Spleen (tissue), 11 donors: ENCODE results near the gene PGLYRP4. TPM values are rescaled to one million over a fixed set of nuclear protein-coding genes. Genes with fewer than 3 reads are reported as not detected.
"Not testable (repeated sequence)": the region's sequence is repeated elsewhere in the genome, so short reads cannot be mapped to it uniquely, and the experiment has no call there.

Experiments
- DNase-seq: peaks from one replicate; pipeline ENCODE4 v3.0.0-alpha.2; 2020
- H3K27ac ChIP-seq, 8 donors: fragments of 200-600 bp; sonication (generic) in 7 of 8; 1 replicate in 4 of 8; 2 replicates in 4 of 8; pipeline versions ENCODE4 v1.5.0 to v1.8.0; 2016 to 2021; ENCODE audit warnings: inconsistent platforms in 4 of 8, mild to moderate bottlenecking in 4 of 8, moderate library complexity in 1 of 8
- H3K27me3 ChIP-seq, 7 donors: fragments of 200-600 bp; sonication (generic) in 6 of 7; replicated peaks in 1 of 7; 1 replicate in 4 of 7; 2 replicates in 3 of 7; pipeline versions ENCODE4 v1.5.0 to v1.8.0; 2016 to 2021; ENCODE audit warnings: inconsistent platforms in 3 of 7, mild to moderate bottlenecking in 1 of 7
- H3K36me3 ChIP-seq, 6 donors: fragments of 200-600 bp; sonication (generic) in 5 of 6; 1 replicate in 4 of 6; 2 replicates in 2 of 6; pipeline versions ENCODE4 v1.5.0 to v1.8.0; 2016 to 2021; ENCODE audit warnings: inconsistent platforms in 2 of 6
- H3K4me1 ChIP-seq, 6 donors: fragments of 200-600 bp; sonication (generic) in 5 of 6; 1 replicate in 3 of 6; 2 replicates in 3 of 6; pipeline versions ENCODE4 v1.5.0 to v1.8.0; 2016 to 2021; ENCODE audit warnings: inconsistent platforms in 3 of 6
- H3K4me3 ChIP-seq, 8 donors: fragments of 200-600 bp; sonication (generic) in 7 of 8; 1 replicate in 4 of 8; 2 replicates in 4 of 8; pipeline versions ENCODE4 v1.5.0 to v1.8.0; 2016 to 2021; ENCODE audit warnings: inconsistent platforms in 4 of 8, mild to moderate bottlenecking in 4 of 8, moderate library complexity in 2 of 8
- H3K9me3 ChIP-seq, 8 donors: fragments of 200-600 bp; sonication (generic) in 7 of 8; 1 replicate in 4 of 8; 2 replicates in 4 of 8; pipeline versions ENCODE4 v1.5.0 to v1.8.0; 2016 to 2021; ENCODE audit warnings: inconsistent platforms in 4 of 8
- POLR2A ChIP-seq, 3 donors: fragments of 450-650 bp; IDR thresholded peaks; one replicate each; pipeline ENCODE4 v1.5.1; 2017; ENCODE audit warnings: antibody characterized with exemption in 3 of 3, mild to moderate bottlenecking in 1 of 3
- POLR2AphosphoS5 ChIP-seq, 3 donors: sonication (generic); formaldehyde crosslinking; IDR thresholded peaks; one replicate each; pipeline ENCODE4 v1.5.1; 2017; ENCODE audit warnings: antibody characterized with exemption in 3 of 3
- WGBS, 5 donors: extraction: QIAGEN DNeasy Blood & Tissue Kit in 3 of 5; methylation state at CpG; one replicate each; pipeline versions ENCODE4 v1.1.5 to v1.1.7; 2013 to 2018; 5-methylcytosine and 5-hydroxymethylcytosine counted together
- intact Hi-C: fragments of 100-400 bp; cut with DNase I; formaldehyde crosslinking; loops from one replicate; pipeline ENCODE4 v1.15.0; 2023; ENCODE audit warnings: low total_unique reads
- polyA plus RNA-seq, 3 donors: library from polyadenylated mRNA; stranded (reverse); fragments of 200-250 nt; gene quantifications; one replicate each; pipeline ENCODE4 v1.2.1, GENCODE V29; 2013
- total RNA-seq, 7 donors: library from RNA; depleted of rRNA in 3 of 7; stranded (reverse); fragments of >200 nt in 3 of 7; fragmentation: NEBNext Ultra II Directional in 4 of 7; extraction: Animal tissue kit (Norgen Biotek cat#: 25700) in 4 of 7; gene quantifications; one replicate each; pipeline versions ENCODE4 v1.1.0 to v1.2.1, GENCODE V29; 2016 to 2021
- TF ChIP-seq, protein P1 (sequence below), 11 experiments: fragments of 200-600 bp in 7 of 11; fragments of 450-650 bp in 4 of 11; sonication (generic) in 4 of 11; IDR thresholded peaks in 8 of 11; conservative IDR thresholded peaks in 3 of 11; 1 replicate in 7 of 11; 2 replicates in 4 of 11; pipeline versions ENCODE4 v1.4.0 to v1.8.0; 2016 to 2021; ENCODE audit warnings: antibody characterized with exemption in 11 of 11, inconsistent platforms in 4 of 11, mild to moderate bottlenecking in 1 of 11
- donor health status: healthy with polysubstance abuse.
- donor health status: DM: no; HTN: no; CAD: no; lungs with moderate emphysema.
- donor health status: DM: no; HTN: no; CAD: no.
- donor health status: Bipolar disorder and iron deficiency.
- donor health status: healthy.
- donor health status: DM: no; HTN: no; CAD: no.
- donor health status: DM: yes; HTN: yes; CAD: no.

The PGLYRP4 gene
- total and polyA plus RNA-seq, 10 donors: 0.18 TPM; not detected in 9

DNA sequence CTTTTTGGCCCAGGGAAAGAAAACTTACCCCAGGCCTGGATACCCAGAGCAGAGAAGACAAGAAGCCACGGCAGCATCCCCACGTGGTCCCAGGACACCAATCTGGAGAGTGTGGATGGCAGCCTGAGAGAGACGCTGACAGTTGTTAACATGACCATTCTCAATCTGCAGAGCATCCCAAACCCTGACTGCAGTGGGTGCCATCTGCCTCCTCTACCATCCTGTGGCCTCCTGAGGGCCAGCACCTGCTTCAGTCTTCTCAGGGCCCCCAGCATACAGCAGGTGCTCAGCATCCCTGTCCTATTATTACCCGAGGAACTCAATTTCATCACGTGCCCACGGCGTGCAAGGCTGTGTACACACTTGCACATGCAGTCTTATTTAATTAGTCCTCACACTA lies 785 bp downstream of the PGLYRP4 start:
- 67 to 76% (median 73%) methylated on average over 7 of the region's 7 CpGs for WGBS, 5 donors
- no peak for TF ChIP-seq POLR2AphosphoS5 (IDR thresholded peaks at IDR 0.05)
- TF ChIP-seq POLR2A (IDR thresholded peaks at IDR 0.05): no peak
- TF ChIP-seq, protein P1, sequence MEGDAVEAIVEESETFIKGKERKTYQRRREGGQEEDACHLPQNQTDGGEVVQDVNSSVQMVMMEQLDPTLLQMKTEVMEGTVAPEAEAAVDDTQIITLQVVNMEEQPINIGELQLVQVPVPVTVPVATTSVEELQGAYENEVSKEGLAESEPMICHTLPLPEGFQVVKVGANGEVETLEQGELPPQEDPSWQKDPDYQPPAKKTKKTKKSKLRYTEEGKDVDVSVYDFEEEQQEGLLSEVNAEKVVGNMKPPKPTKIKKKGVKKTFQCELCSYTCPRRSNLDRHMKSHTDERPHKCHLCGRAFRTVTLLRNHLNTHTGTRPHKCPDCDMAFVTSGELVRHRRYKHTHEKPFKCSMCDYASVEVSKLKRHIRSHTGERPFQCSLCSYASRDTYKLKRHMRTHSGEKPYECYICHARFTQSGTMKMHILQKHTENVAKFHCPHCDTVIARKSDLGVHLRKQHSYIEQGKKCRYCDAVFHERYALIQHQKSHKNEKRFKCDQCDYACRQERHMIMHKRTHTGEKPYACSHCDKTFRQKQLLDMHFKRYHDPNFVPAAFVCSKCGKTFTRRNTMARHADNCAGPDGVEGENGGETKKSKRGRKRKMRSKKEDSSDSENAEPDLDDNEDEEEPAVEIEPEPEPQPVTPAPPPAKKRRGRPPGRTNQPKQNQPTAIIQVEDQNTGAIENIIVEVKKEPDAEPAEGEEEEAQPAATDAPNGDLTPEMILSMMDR (IDR thresholded peaks at IDR 0.05 in 8 of 11, conservative IDR thresholded peaks at IDR 0.05 in 3 of 11): no peak

DNA sequence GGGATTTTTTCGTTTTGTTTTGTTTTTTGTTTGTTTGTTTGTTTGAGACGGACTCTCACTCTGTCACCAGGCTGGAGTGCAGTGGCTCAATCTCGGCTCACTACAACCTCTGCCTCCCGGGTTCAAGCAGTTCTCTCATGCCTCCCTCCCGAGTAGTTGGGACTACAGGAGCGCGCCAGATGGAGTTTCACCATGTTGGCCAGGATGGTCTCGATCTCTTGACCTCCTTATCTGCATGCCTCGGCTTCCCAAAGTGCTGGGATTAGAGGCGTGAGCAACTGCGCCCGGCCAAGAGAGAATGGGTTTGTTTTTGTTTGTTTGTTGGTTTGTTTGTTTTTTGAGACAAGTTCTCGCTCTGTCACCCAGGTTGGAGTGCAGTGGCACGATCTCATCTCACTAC lies 1.6 kb downstream of the PGLYRP4 start:
- intact Hi-C loops, H3K36me3 ChIP-seq, H3K9me3 ChIP-seq, H3K4me3 ChIP-seq, H3K27ac ChIP-seq, DNase-seq: not testable (repeated sequence)
- peaks cover 0 to 92% (median 11%) of the 10 kb centered on the region in 7 donors for H3K27me3 ChIP-seq
- peaks cover 0 to 38% (median 20%) of the 10 kb centered on the region in 6 donors for H3K4me1 ChIP-seq
- 66 to 83% (median 78%) methylated on average over 14 of the region's 14 CpGs for WGBS, 5 donors

More for the DNA sequence above, 785 bp downstream of the PGLYRP4 start:
- DNase-seq: no peak
- intact Hi-C loops: no loop called here
- no peaks in the 10 kb centered on the region for H3K9me3 ChIP-seq
- no peak overlapping the region for H3K27ac ChIP-seq
- H3K36me3 ChIP-seq: no peaks in the 10 kb centered on the region
- H3K4me3 ChIP-seq: no peak overlapping the region
- H3K4me1 ChIP-seq: peaks cover 0 to 44% (median 22%) of the 10 kb centered on the region in 6 donors
- peaks cover 0 to 90% (median 11%) of the 10 kb centered on the region in 7 donors for H3K27me3 ChIP-seq

DNA sequence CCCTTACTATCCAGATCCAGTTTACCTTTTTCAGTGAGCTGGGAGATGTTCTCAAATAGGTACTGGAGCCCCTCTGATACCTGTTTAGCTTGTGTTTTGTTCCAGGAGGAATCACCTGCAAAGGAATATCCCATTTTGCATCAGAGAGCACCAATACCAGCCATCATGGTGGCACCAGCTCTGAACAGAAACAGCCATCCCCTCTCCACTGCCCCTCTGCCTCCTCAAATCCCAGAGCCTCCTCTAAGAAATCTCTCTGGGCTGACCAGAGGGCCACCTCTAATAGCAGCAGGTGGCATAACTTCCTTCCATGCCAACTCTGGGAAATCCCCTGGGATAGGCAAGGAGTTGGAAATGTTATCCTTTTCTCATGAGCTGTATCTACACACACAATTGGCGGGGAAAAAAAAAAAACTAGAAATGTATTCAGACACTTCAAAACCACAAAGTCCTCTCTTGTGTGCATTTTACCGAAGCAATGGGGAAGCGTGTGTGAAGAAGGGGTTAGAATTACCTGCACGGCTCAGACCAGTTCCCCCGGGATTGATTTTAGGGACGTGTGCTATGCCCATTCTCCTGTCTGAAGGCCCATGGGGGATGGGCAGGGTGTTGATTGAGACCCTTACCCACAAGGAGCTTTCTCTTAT lies 2.4 kb downstream of the PGLYRP4 start:
- intact Hi-C loops: no loop called here
- peak; percentile 16 for DNase-seq
- no peak overlapping the region for H3K27ac ChIP-seq

GRCh38 chr1:153345187-153346076 lies 3.2 kb downstream of the PGLYRP4 start:
- no peaks in the 10 kb centered on the region for H3K36me3 ChIP-seq
- 56 to 69% (median 62%) methylated on average over 9 to 14 of the region's 14 CpGs for WGBS, 5 donors
- no peak overlapping the region for H3K4me3 ChIP-seq
- H3K27me3 ChIP-seq: peaks cover 0 to 89% (median 11%) of the 10 kb centered on the region in 7 donors
- H3K9me3 ChIP-seq: no peaks in the 10 kb centered on the region
- TF ChIP-seq POLR2A (IDR thresholded peaks at IDR 0.05): no peak
- TF ChIP-seq, protein P1 (IDR thresholded peaks at IDR 0.05 in 8 of 11, conservative IDR thresholded peaks at IDR 0.05 in 3 of 11): no peak
- TF ChIP-seq POLR2AphosphoS5 (IDR thresholded peaks at IDR 0.05): no peak
- H3K4me1 ChIP-seq: peaks cover 0 to 38% (median 20%) of the 10 kb centered on the region in 6 donors
- no peak for DNase-seq
- intact Hi-C loops: no loop called here
- H3K27ac ChIP-seq: peak overlapping the region in 1 of 8 donors; percentile 55

More for the DNA sequence above, 2.4 kb downstream of the PGLYRP4 start:
- TF ChIP-seq POLR2AphosphoS5 (IDR thresholded peaks at IDR 0.05): no peak
- TF ChIP-seq POLR2A (IDR thresholded peaks at IDR 0.05): no peak
- TF ChIP-seq, protein P1 (IDR thresholded peaks at IDR 0.05 in 8 of 11, conservative IDR thresholded peaks at IDR 0.05 in 3 of 11): no peak
- 22 to 34% (median 26%) methylated on average over 6 of the region's 6 CpGs for WGBS, 5 donors
- no peak overlapping the region for H3K4me3 ChIP-seq
- no peaks in the 10 kb centered on the region for H3K9me3 ChIP-seq
- H3K4me1 ChIP-seq: peaks cover 0 to 38% (median 20%) of the 10 kb centered on the region in 6 donors
- H3K36me3 ChIP-seq: no peaks in the 10 kb centered on the region
- H3K27me3 ChIP-seq: peaks cover 0 to 93% (median 11%) of the 10 kb centered on the region in 7 donors
